ENCODE measurements around the gene LRG1.
"Not testable (repeated sequence)": the region's sequence is repeated elsewhere in the genome, so short reads cannot be mapped to it uniquely, and the experiment has no call there.

The LRG1 gene

GRCh38 chr19:4575267-4576015 is 35.6 kb upstream of the LRG1 start:
- no peak for DNase-seq

GRCh38 chr19:4573682-4574081 is 33.8 kb upstream of the LRG1 start:
- DNase-seq: no peak

DNA sequence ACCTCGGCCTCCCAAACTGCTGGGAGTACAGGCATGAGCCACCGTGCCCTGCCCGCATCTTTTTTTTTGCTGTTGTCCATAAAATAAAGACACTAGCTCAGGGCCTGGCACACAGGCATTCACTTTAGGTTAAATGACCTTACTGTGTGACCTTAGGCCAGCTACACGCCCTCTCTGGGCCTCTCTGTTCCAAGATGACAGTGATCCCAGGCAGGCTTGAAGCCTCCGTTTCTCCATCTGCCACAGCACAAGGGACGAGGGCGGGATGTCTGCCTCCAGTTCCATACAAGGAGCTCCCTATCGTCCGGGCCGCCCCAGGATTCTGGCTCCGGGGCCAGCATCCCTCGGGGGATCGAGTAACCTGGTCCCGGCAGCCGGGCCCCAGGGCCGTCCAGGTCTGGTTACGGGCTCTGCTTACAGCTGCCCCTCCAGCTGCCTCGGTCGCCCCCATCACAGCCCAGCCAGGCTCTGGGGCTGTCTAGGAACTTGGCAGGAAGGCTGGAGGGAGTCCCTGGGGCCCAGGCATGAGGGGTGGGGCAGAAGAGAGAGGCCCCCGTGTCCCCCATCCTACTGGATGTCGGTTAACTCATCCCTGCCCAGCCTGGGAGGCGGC is 31.6 kb upstream of the LRG1 start:
- DNase-seq: no peak

DNA sequence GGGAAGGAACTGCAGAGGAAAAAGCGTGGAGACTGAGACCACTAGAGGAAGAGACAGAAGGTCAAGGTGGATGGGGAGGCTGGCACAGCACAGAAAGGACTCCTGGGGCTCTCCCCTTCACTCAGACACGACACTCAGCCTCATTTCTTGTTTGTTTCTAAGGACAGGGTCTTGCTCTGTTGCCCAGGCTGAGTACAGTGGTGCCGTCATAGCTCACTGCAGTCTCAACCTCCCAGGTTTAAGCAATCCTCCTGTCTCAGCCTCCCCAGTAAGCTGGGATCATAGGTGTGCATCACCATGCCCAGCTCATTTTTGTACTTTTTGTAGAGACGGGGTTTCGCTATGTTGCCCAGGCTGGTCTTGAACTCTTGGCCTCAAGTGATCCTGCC is 31.1 kb upstream of the LRG1 start:
- DNase-seq: no peak

GRCh38 chr19:4570402-4570801 is 30.6 kb upstream of the LRG1 start:
- no peak for DNase-seq

GRCh38 chr19:4568886-4569285 is 29.1 kb upstream of the LRG1 start:
- no peak for DNase-seq

DNA sequence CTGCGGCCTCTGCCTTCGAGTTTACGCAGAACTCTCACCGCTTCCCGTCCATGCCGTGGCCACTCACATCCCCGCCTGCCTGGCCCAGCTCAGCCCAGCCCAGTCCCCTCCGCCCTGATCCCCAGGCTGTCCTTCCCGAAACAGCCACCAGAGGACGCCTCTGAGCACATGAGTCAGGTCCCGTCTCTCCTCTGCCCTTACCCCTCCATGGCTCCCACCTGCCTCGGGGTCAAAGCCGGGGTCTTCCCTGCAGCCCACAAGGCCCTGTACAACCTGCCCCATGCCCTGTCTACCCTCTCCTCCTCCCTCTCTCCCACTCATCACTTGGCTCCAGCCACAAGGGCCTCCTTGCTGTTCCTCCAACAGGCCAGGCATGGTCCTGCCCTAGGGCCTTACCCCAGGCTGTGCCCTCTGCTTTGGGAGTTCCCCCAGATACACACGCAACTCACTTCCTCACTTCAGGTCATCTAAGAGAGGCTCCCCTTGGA is 27.8 kb upstream of the LRG1 start:
- DNase-seq: peak in 2 of 4 experiments; percentile 43 to 57

- DNase-seq: no peak
These were observed 26.7 kb upstream of the LRG1 start for GRCh38 chr19:4566402-4567051.

GRCh38 chr19:4563562-4563961 is 23.7 kb upstream of the LRG1 start:
- not testable (repeated sequence) for DNase-seq

GRCh38 chr19:4562085-4562484 is 22.2 kb upstream of the LRG1 start:
- DNase-seq: not testable (repeated sequence)

- DNase-seq: no peak
These were observed 19.7 kb upstream of the LRG1 start, which contains the start of gene SEMA6B for GRCh38 chr19:4559569-4559968. SEMA6B (minus strand) TSS chr19:4559684; CDS start chr19:4558457, 1,227 bp downstream.

- DNase-seq: no peak
These were observed 18.4 kb upstream of the LRG1 start for GRCh38 chr19:4557971-4558941.

GRCh38 chr19:4557144-4557970 is 17.5 kb upstream of the LRG1 start:
- DNase-seq: no peak

- DNase-seq: no peak
These were observed 16.8 kb upstream of the LRG1 start for GRCh38 chr19:4556597-4557127.

DNA sequence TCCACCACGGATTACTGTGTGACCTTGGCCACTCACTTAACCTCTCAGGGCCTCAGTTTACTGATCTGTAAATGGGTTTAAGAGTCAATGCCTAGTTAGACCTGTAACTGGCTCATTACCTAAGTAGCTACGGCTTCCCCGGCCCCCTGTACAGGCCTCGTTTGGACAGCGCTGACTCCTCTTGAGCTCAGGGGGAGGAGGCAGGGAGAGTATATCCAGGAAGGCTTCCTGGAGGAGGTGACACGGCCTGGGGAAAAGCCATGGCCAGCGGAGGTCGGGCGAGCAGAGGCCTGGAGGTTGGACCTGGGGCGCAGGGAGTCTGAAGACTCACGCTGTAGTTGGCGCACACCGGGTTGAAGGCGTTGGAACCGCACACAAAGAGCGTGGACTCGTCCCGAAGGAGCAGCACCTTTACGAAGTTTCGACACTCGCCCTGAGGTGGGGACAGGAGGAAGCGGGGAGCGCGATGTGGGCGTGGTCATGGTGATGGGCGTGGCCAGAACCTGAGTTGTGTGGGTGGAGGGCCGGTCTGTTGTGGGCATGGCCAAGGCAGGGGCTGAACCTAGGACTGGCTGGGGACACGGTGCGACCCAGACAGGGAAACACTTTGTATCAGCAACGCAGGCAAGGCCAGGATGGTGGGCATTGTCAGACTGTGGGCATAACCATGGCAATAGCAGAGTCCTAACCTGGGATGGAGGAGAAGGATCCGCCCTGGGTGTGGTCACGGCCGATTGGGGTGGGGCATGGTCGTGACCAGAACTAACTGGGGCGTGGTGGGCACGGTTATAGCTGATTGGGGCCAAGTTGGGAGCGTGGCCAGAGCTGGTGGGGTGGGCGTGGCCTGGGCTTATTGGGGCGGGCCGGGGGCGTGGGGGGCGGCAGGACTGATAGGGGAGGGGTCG is 16.1 kb upstream of the LRG1 start:
- DNase-seq: no peak

DNA sequence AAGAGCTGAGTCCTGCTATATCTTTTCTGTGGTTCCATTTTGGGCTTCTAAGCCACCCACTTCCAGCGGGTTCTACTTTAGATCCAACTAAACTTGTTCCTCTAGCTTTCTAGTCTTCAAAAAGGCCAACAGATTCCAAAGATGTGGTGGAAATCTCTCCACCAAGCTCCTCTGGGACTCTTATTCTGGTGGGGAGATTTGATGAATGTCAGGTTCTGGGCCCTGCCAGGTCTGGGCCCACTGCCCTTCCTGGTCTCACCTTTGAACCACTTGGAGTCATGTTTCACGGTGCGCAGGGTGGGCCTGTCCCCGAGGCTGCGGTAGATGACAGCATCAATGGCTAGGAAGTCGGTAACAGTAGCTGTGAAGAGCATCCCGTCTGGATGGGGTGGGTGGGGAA is 14.9 kb upstream of the LRG1 start:
- DNase-seq: no peak

- DNase-seq: no peak
These were observed 13.9 kb upstream of the LRG1 start for GRCh38 chr19:4553775-4554174.

GRCh38 chr19:4553092-4553695 is 13.4 kb upstream of the LRG1 start:
- no peak for DNase-seq

DNA sequence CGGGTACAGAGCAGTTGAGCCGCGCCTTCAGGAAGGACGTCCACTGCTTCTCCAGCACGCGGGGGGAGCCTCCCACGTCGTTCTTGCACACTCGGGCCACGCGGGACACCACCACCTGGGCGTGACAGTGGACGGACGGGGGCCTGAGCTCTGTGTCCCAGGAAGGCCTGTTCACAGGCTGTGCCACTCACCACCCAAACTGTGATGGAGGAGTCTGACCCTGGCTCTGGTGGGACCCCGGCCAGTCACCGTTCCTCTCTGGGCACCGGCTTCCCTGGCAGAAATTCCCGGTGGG is 12.6 kb upstream of the LRG1 start:
- no peak for DNase-seq

DNA sequence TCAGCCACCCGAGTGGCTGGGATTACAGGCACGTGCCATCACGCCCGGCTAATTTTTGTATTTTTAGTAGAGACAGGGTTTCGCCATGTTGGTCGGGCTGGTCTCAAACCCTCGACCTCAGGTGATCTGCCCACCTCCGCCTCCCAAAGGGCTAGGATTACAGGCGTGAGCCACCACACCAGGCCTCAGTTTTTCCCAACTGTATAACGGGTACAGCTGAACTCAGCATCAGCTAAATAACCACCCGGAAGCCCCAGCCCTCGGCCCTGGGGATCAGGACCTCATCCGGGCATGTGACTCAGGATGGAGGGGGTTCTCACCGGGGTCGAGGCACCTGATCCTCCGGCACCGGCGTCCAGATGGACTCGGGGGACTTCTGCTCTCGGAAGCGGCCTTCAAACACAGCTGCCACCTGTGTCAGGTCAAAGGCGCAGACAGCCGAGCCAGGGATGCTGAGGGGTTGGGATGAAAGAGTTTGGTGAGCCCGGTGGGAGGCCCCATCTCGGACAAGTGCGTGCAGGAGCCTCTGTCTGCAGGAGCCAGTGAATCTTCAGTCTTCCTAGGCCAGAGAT is 10.7 kb upstream of the LRG1 start:
- DNase-seq: no peak

Data from activated CD4-positive, CD25-positive, alpha-beta regulatory T cell (primary cell).